Epidermal melanocyte (primary cell): ENCODE data around the gene GABRP.
"Not testable (repeated sequence)": the region's sequence is repeated elsewhere in the genome, so short reads cannot be mapped to it uniquely, and the experiment has no call there.

Experiments used
- DNase-seq: peaks from one replicate; pipeline ENCODE4 v3.0.0; 2011; ENCODE audit warnings: low spot score; ENCODE audit not compliant: insufficient read length

The GABRP gene

GRCh38 chr5:170783498-170784247, at the start of gene GABRP:
GABRP (plus strand) TSS chr5:170783725; CDS start chr5:170788616, 4,891 bp downstream.
- no peak for DNase-seq

DNA sequence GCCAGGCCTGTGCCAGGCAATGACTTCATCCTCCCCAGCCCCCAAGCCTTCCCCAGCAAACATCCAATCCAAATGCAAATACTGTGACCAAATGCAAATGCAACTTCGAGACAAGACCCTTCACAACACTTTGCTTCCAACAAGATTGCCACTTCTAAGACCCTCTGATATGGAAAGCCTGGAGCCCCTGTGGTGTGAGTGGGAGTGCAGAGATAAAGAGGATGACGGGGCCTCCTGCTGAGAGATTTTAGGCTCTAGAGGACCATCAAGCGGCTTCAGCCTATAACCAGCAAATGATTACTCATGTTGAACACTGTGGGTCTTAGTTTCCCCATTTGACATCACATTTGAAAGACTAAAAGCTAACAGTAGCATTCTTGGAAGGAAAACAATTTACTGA, 46.6 kb upstream of the GABRP start:
- DNase-seq = no peak

DNA sequence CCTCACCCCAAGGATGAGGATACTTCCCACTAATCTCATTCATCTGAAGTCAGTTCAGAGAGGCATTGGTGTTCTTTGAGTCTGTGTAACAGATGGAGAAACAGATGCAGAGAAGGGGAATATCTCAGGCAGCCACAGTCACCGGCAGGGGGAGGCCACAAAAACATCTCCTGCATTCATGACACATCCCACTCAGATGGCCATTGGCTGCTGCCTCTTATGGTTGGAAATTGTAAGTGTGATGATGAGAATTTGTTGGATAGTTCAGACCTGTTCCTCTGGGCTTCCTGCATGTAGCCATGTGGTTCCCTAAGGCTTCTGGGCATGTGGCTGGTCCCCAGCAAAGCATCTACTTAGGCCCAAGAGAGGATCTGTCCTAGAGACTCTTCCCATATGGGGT, 45.9 kb upstream of the GABRP start:
- DNase-seq = no peak

DNA sequence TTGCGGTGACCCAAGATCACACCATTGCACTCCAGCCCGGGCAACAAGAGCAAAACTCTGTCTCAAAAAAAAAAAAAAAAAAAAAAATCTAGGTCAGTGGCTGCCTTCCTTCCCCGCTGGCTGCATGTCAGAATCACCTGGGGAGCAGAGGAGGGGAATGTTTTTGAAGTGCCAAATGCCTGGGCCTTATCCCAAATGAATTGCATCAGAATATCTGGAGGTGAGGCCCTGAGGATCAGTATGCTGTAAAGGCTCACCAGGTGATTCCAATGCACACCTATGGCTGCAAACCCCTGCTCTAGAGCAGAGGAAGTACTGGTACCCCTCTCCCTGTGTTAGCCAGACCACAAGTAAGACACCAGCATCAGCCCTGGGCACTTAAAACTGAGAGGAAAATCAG, 44.7 kb upstream of the GABRP start:
- DNase-seq = no peak

DNA sequence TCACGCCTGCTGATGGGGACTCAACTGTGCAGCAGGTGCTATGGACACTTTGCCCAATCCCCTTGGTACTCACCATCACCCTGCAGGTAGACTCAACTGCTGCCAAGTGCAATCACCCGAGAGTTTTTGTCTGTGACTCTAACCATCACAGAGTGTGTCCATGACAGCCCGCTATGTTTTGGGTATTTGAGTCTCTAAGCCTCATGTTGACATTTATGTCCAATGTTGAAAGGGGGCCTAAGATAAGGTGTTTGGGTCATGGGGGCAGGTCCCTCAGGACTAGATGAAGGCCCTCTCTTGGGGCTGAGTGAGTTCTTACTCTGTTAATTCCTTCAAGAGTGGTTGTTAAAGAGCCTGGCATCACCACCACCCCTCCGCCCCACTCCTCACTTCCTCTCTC, 44.1 kb upstream of the GABRP start:
- DNase-seq = no peak

- no peak for DNase-seq
These were observed 42.8 kb upstream of the GABRP start for GRCh38 chr5:170740551-170741205.

DNA sequence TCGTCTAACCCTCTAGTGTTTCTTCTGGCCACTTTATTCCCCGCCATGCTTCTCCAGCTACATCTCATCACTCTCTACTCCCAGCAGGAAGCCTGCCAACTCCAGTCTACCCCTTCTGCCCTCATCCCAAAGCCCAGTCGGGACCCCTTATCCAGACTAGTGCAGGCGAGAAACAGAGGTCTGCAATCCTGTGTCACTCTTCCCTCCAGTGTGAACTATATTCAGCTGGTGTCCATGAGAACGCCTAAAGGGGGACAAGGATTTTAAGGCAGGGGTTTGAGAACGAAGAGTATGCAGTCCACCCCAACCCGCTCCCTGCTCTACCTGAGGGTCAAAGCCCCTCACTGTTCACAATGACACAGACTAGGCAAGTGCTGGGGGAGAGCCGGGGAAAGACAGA, 41.7 kb upstream of the GABRP start:
- DNase-seq = no peak

DNA sequence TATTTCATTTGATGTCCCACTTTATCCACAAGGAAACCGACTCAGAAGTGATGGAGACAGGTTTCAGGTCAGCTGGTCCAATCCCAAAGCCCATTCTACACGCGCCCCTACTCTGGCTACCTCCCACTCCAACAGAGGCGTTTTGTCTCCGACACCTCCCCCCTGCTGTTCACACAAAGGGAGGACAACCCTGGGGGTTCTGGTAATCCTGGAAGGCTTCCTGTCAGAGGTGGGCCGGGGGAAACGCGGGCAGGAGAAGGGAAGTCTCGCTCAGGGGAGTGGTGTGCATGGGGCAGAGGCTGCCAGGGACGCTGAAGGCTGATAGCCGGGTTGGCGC, 39.7 kb upstream of the GABRP start:
- no peak for DNase-seq

- no peak for DNase-seq
These were observed 37.9 kb upstream of the GABRP start for GRCh38 chr5:170745481-170746071.

GRCh38 chr5:170746075-170746960, 37.2 kb upstream of the GABRP start:
- no peak for DNase-seq

- no peak for DNase-seq
These were observed 36.6 kb upstream of the GABRP start for GRCh38 chr5:170746961-170747340.

- no peak for DNase-seq
These were observed 36.2 kb upstream of the GABRP start for GRCh38 chr5:170747357-170747756.

DNA sequence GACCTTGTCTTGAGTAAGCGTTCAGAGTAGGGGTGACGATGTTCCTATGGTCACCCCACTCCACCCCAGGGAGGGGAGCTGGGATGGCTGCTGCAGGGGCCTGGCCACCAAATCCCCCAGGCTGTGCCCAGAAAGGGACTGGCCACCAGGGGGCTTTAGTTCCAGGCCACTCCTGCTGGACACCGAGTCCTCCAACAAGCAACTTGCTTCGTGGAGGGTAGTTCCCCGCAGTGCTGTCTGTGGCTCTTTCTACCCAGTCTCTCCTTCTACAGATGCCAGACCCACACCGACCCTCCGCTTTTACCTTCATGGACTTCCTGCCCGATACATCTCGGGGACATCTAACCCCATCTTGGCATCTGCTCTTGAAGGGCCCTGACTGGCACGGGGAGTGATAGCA, 35.7 kb upstream of the GABRP start:
- no peak for DNase-seq

DNA sequence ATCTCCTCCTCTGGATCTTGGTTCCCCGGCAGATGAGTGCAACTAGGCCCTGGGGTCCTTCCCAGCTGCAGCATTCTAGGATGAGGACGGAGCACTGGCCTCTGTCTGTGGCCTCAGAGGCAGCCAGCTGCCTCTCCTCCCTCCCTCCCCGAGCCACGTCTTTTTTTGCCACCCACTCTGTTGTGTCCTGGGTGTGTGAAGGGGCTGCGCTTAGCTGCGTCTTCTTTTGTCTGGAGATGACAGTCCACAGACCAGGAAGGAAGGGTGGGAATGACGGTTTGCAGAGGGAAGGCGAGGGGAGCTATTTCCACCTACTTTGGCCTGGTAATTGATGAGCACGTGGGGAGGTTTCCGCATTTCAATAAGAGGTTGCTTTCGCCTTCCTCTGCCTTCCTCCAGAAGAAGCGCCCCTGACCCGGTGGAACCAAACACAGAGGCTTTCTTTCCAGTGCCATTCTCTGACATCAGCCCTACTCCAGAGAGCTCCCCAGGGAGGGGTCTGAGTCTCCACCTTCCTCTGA, 34.5 kb upstream of the GABRP start:
- DNase-seq = no peak

DNA sequence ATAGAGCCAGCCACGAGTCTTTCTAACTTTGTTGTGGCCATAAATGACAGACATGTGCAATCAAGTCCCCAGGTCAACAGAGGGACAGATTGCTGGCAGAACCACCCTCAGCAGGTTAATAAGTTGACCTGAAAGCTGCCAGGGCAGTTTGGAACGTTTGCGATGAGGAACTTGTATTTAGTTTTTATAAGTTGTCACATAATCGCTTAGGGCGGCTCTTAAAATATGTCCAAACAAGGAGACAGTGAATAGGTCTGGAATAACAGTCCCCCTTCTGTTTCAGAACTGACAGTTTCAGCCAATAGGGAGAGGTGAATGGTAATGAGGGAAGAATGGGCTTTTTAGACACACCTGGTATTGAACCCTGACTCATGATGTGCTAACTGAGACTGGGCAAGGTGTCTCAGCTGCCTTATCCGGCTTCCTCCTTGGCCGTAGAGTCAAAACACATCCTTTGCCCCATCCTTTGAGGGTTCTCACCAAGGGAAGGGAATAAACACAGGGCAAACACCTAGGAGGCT, 33.6 kb upstream of the GABRP start:
- DNase-seq = no peak

DNA sequence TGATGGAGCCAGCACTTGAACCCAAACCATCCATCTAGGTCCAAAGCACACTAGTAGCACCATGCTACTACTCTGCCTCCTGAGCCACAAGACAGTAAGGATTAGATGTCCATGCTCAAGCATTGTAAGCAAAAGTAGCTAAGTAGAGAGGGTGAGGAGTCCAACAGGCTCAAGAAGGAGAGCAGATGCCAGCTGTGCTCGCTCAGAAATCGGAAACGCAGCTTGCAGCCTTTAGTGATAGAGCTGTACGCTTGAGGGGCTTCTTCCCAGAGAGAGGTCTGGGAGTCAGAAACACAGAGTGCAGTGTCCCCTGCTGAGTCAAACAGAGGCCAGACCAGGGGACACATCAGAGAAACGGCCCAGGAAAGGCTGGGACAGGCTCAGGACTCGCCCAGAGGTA, 32.7 kb upstream of the GABRP start:
- DNase-seq = no peak

DNA sequence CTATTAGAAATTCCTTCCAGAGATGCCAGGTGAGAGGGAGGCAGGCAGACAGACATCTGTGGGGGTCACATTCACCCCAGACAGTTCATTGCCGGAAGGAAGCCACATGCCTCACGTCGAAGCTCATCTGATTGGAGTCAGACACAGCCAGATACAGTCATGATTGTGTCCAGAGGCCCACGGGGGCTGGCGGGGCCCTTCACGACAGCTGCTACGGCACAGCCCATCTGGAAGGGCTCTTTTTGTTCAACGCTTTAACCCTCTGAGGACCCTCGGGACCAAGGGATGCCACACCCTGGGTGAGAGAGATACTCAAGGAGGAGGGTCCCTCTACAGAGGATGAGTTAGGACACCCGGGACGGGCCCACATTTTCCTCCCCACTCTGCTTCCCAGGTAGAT, 31.9 kb upstream of the GABRP start:
- no peak for DNase-seq

- no peak for DNase-seq
These were observed 31.0 kb upstream of the GABRP start for GRCh38 chr5:170752257-170753215.

DNA sequence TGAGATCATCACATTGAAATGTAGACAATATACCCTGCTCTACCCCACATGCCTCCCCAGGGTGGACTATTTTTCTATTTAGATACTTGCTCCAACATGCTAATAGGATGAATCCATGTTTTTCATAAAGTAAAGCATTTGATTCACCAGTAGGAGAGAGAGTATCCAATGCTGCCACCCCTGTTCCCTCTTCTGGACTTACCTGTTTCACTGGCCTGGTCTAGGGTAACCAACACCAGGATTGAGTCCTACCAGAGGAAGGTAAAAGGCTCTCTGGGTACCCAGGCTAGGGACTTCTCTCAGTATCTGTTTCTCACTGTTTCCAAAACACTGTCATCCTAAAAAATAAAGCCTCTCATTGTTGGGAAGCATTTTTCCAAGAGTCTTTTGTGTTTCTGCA, 30.2 kb upstream of the GABRP start:
- DNase-seq = no peak

DNA sequence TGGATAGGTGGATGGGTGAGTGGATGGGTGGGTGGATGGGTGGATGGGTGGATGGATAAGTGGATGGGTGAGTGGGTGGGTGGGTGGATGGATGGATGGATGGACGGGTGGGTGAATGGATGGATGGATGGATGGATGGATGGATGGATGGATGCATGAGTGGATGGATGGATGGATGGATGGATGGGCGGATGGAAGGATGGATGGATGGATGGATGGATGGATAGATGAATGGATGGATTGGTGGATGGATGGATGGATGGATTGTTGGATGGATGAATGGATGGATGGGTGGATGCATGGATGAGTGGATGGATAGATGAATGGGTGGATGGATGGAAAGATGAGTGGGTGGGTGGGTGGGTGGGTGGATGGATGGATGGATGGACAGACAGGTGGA, 29.0 kb upstream of the GABRP start:
- not testable (repeated sequence) for DNase-seq
